Measurements from ENCODE around the gene CLEC4G.

DNA sequence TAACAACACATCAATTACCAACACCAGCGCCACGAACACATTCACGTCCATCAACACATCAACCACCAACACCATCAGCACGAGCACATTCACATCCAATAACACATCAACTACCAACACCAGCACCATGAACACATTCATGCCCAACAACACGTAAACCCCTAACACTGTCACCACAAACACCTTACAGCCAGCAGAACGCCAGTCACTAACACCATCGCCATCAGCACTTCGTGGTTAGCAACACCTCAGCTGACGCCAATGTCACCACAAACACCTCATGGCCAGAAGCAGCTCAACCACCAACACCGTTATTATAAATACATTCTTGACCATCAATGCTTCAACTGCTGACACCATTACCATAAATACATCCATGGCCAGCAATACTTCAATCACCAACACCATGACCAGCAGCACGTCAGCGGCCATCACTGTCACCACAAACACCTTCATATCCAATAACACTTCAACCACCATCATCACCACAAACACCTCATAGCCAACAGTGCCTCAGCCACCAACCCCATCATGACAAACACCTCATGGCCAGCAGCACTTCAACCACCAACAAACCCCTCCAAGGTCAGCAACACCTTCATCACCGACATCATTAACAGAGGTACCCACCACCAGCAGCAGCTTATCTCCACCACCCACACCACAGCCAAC lies 39.4 kb downstream of the CLEC4G start:
- TF ChIP-seq, protein P1, sequence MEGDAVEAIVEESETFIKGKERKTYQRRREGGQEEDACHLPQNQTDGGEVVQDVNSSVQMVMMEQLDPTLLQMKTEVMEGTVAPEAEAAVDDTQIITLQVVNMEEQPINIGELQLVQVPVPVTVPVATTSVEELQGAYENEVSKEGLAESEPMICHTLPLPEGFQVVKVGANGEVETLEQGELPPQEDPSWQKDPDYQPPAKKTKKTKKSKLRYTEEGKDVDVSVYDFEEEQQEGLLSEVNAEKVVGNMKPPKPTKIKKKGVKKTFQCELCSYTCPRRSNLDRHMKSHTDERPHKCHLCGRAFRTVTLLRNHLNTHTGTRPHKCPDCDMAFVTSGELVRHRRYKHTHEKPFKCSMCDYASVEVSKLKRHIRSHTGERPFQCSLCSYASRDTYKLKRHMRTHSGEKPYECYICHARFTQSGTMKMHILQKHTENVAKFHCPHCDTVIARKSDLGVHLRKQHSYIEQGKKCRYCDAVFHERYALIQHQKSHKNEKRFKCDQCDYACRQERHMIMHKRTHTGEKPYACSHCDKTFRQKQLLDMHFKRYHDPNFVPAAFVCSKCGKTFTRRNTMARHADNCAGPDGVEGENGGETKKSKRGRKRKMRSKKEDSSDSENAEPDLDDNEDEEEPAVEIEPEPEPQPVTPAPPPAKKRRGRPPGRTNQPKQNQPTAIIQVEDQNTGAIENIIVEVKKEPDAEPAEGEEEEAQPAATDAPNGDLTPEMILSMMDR (IDR thresholded peaks at IDR 0.05; ENCODE audit: low read length): no peak
- TF ChIP-seq EZH2 (IDR thresholded peaks at IDR 0.05; ENCODE audit: borderline replicate concordance, low read length): no peak

Data from OCI-LY1 (cell line).